GM19438 (cell line): Measurements from ENCODE around the gene FBXL17.

Source experiments
- ATAC-seq: cut with Tn5 transposase; IDR thresholded peaks from one replicate; pipeline ENCODE4 v1.9.1; 2021; ENCODE audit warnings: low read depth; ENCODE audit not compliant: unreplicated experiment

The FBXL17 gene

GRCh38 chr5:108375768-108376167 lies 6.1 kb downstream of the FBXL17 start:
- ATAC-seq: no peak

GRCh38 chr5:108373426-108373825 lies 8.5 kb downstream of the FBXL17 start:
- ATAC-seq: no peak

GRCh38 chr5:108372369-108372768 lies 9.5 kb downstream of the FBXL17 start:
- ATAC-seq: no peak

GRCh38 chr5:108371263-108371662 lies 10.6 kb downstream of the FBXL17 start:
- no peak for ATAC-seq

GRCh38 chr5:108369167-108369566 lies 12.7 kb downstream of the FBXL17 start:
- no peak for ATAC-seq

GRCh38 chr5:108367679-108368334 lies 14.1 kb downstream of the FBXL17 start:
- ATAC-seq: no peak

- ATAC-seq: no peak
Observed at GRCh38 chr5:108366500-108366899, 15.4 kb downstream of the FBXL17 start.

- no peak for ATAC-seq
Observed at GRCh38 chr5:108361771-108362170, 20.1 kb downstream of the FBXL17 start.

- no peak for ATAC-seq
Observed at GRCh38 chr5:108361239-108361638, 20.7 kb downstream of the FBXL17 start.

- ATAC-seq: no peak
Observed at GRCh38 chr5:108360280-108360679, 21.6 kb downstream of the FBXL17 start.

- no peak for ATAC-seq
Observed at GRCh38 chr5:108356286-108356685, 25.6 kb downstream of the FBXL17 start.

GRCh38 chr5:108353087-108353486 lies 28.8 kb downstream of the FBXL17 start:
- no peak for ATAC-seq

GRCh38 chr5:108345541-108346171 lies 36.2 kb downstream of the FBXL17 start:
- ATAC-seq: no peak

GRCh38 chr5:108344103-108344822 lies 37.6 kb downstream of the FBXL17 start:
- no peak for ATAC-seq

- ATAC-seq: no peak
Observed at GRCh38 chr5:108341866-108342265, 40.0 kb downstream of the FBXL17 start.

- ATAC-seq: no peak
Observed at GRCh38 chr5:108340131-108340530, 41.8 kb downstream of the FBXL17 start.

GRCh38 chr5:108339220-108339619 lies 42.7 kb downstream of the FBXL17 start:
- ATAC-seq: no peak

GRCh38 chr5:108334225-108334624 lies 47.7 kb downstream of the FBXL17 start:
- no peak for ATAC-seq

- ATAC-seq: no peak
Observed at GRCh38 chr5:108326982-108327381, 54.9 kb downstream of the FBXL17 start.

GRCh38 chr5:108324886-108325285 lies 57.0 kb downstream of the FBXL17 start:
- no peak for ATAC-seq

- no peak for ATAC-seq
Observed at GRCh38 chr5:108321341-108321740, 60.6 kb downstream of the FBXL17 start.

- no peak for ATAC-seq
Observed at GRCh38 chr5:108320231-108320630, 61.7 kb downstream of the FBXL17 start.
